Breast epithelium (tissue), 3 donors: ENCODE data around the gene ZNF726.

Experiments
- CTCF ChIP-seq, 3 donors: fragments of 450-650 bp; IDR thresholded peaks; one replicate each; pipeline ENCODE4 v1.5.1; 2016 to 2017; ENCODE audit warnings: antibody characterized with exemption in 3 of 3, mild to moderate bottlenecking in 3 of 3, moderate library complexity in 3 of 3
- POLR2AphosphoS5 ChIP-seq, 3 donors: sonication (generic); formaldehyde crosslinking; IDR thresholded peaks; one replicate each; pipeline ENCODE4 v1.6.1; 2017; ENCODE audit warnings: antibody characterized with exemption in 3 of 3

- TF ChIP-seq CTCF (IDR thresholded peaks at IDR 0.05) (no peak), POLR2AphosphoS5 (IDR thresholded peaks at IDR 0.05) (no peak)
Measured at GRCh38 chr19:23949611-23950010, 34.9 kb downstream of the ZNF726 start.
